ENCODE data around the gene CIBAR2.

GRCh38 chr16:85134076-85134788 lies 22.0 kb upstream of the CIBAR2 start:
- no peak for TF ChIP-seq CTCF (IDR thresholded peaks at IDR 0.05; ENCODE audit: poor library complexity)
- no peak for TF ChIP-seq EZH2 (IDR thresholded peaks at IDR 0.05; ENCODE audit: borderline replicate concordance)
- TF ChIP-seq EZH2phosphoT487 (IDR thresholded peaks at IDR 0.05; ENCODE audit: low read depth, severe bottlenecking, unreplicated experiment): no peak

Data from hepatocyte (in vitro differentiated cells).